Uterus (tissue), 2 donors: ENCODE data around the gene TPM2.
"Not testable (repeated sequence)": the region's sequence is repeated elsewhere in the genome, so short reads cannot be mapped to it uniquely, and the experiment has no call there.

ENCODE experiments used
- POLR2A ChIP-seq, 2 donors: fragments of 450-650 bp; IDR thresholded peaks; one replicate each; pipeline ENCODE4 v1.6.1; 2016; ENCODE audit warnings: antibody characterized with exemption in 2 of 2, mild to moderate bottlenecking in 1 of 2, moderate library complexity in 1 of 2
- TF ChIP-seq, protein P1 (sequence below), 4 experiments: fragments of 200-600 bp in 2 of 4; fragments of 450-650 bp in 2 of 4; sonication (generic) in 2 of 4; IDR thresholded peaks; one replicate each; pipeline ENCODE4 v1.5.1; 2016 to 2019; ENCODE audit warnings: antibody characterized with exemption in 4 of 4, mild to moderate bottlenecking in 2 of 4, moderate library complexity in 1 of 4

DNA sequence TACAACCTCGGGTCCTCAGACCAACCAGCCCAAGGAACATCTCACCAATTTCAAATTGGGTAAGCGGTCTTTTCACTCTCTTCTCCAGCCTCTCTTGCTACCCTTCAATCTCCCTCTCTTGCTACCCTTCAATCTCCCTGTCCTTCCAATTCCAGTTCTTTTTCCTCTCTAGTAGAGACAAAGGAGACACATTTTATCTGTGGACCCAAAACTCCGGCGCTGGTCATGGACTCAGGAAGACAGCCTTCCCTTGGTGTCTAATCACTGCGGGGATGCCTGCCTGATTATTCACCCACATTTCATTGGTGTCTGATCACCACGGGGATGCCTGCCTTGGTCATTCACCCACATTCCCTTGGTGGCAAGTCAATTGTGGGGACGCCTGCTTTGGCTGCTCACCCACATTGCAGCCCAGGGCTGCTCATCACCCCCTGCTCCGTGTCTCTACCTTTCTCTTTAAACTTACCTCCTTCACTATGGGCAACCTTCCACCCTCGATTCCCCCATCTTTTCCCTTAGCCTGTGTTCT is 52.2 kb downstream of the TPM2 start:
- TF ChIP-seq, protein P1, sequence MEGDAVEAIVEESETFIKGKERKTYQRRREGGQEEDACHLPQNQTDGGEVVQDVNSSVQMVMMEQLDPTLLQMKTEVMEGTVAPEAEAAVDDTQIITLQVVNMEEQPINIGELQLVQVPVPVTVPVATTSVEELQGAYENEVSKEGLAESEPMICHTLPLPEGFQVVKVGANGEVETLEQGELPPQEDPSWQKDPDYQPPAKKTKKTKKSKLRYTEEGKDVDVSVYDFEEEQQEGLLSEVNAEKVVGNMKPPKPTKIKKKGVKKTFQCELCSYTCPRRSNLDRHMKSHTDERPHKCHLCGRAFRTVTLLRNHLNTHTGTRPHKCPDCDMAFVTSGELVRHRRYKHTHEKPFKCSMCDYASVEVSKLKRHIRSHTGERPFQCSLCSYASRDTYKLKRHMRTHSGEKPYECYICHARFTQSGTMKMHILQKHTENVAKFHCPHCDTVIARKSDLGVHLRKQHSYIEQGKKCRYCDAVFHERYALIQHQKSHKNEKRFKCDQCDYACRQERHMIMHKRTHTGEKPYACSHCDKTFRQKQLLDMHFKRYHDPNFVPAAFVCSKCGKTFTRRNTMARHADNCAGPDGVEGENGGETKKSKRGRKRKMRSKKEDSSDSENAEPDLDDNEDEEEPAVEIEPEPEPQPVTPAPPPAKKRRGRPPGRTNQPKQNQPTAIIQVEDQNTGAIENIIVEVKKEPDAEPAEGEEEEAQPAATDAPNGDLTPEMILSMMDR (IDR thresholded peaks at IDR 0.05), result not testable (repeated sequence)
- not testable (repeated sequence) for TF ChIP-seq POLR2A (IDR thresholded peaks at IDR 0.05)
